GM12891 (cell line): ENCODE results near the gene GFRA1.

Source experiments
- DNase-seq: peaks from one replicate; pipeline ENCODE4 v3.0.0; 2011; ENCODE audit warnings: low spot score; ENCODE audit not compliant: insufficient read length
- FAIRE-seq: peaks from 2 replicates; lab custom pipeline; 2011; peaks lifted over from hg19 to GRCh38; lab: Jason Lieb, UNC
- PAX5 ChIP-seq: IDR thresholded peaks from 2 replicates; pipeline ENCODE4 v1.6.1; 2011; ENCODE audit warnings: low read length, moderate library complexity, mild to moderate bottlenecking; ENCODE audit not compliant: insufficient read depth, severe bottlenecking
- POLR2A ChIP-seq: IDR thresholded peaks from 2 replicates; pipeline ENCODE4 v1.6.1; 2011; ENCODE audit warnings: low read depth, low read length, control low read depth
- POLR2AphosphoS5 ChIP-seq: IDR thresholded peaks from 2 replicates; pipeline ENCODE4 v1.6.1; 2011; ENCODE audit warnings: low read depth, low read length, control low read depth
- POU2F2 ChIP-seq: IDR thresholded peaks from 2 replicates; pipeline ENCODE4 v1.6.1; 2011; ENCODE audit warnings: low read depth, mild to moderate bottlenecking, control low read depth, low read length, moderate library complexity
- SPI1 ChIP-seq: IDR thresholded peaks from 2 replicates; pipeline ENCODE4 v1.6.1; 2011; ENCODE audit warnings: low read depth, low read length, control low read depth
- TAF1 ChIP-seq: IDR thresholded peaks from 2 replicates; pipeline ENCODE4 v1.6.1; 2011; ENCODE audit warnings: low read depth, low read length, control low read depth

The GFRA1 gene

DNA sequence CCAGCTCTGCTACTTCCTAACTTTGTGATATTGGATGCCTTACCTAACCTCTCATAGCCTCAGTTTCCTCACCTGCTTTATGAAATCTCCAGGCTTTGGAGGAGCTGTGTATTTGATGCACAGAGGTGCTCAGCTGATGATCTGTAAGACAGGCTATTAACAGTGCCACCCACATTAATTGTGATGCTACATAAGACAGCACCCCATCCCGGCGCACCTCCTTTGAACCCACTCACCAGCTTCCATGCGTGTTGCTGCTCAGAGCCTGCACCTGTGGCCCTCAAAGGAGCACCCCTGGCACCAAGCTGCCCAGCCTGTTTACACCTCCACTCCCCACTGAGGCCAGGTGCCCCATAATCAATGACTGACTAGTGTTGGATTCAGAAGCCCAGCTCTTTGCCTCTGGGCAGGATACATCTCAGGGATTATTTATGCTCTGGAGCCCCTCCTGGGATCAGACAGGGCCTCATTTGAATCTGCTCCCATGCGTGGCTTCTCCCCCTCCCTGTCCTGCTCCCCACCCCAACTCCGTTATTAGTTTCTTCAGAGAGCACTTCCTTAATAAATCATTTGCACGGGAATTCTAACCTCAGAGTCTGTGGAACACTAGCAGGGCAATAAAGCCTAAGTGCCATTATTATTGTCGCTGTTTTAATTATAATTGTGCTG, 87.7 kb downstream of the GFRA1 start:
- no peak for DNase-seq
- no peak for FAIRE-seq
- TF ChIP-seq POLR2A = no peak
- no peak for TF ChIP-seq PAX5
- no peak for TF ChIP-seq TAF1
- no peak for TF ChIP-seq POLR2AphosphoS5
- no peak for TF ChIP-seq SPI1
- no peak for TF ChIP-seq POU2F2

DNA sequence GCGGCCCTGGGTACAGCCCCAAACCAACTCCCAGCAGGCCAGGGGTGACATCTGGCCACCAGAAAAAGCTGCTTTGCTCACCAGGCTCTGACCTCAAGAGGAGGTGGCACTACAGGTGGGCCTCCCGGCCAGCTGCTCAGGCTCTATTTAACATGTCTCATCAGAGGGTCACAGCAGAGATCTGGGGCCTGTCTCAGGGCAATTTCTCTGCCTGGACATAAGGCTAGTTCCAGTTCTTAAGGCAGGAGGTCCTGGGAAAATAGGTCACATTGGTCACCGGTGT, 88.6 kb downstream of the GFRA1 start:
- TF ChIP-seq PAX5 = no peak
- DNase-seq (no peak), FAIRE-seq (no peak)

DNA sequence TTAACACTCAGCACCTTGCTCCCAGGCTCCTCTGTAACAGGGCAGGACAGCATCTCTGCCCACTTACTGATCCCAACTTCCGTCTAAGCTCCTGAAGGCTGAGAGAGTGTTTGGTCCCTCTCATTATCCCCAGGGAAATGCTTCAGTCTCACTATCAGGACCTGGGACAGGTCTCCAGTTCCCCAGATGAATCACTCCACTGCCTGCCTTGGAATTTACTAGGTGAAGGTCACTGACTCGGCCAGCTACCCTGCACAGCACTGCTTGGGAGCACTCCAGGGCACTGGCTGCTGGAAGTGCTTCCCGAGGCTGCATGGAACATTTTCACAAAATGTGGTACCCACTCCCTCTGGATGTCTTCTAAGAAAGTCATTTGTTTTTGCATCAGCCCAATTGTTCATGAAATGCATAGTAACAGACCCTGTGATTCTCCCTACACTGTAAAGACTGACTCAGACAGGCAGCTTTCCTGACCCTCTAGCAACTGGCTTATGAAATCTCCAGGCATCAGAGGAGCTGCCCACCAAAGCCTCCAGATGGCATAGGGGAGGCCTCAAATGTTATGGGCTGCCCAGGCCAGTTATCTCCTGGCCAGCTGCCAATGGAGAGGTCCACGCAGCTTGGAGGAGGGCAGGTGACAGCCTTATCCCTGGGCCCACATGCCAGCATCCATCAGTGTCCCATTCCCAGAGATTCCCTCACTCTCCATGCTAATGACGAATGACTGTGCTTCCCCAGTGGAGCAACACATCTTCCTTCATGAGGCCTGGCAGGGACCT, 89.1 kb downstream of the GFRA1 start:
- DNase-seq (no peak), FAIRE-seq (no peak)
- TF ChIP-seq POLR2AphosphoS5 = no peak
- TF ChIP-seq POU2F2 = no peak
- no peak for TF ChIP-seq PAX5
- no peak for TF ChIP-seq SPI1
- TF ChIP-seq POLR2A = no peak
- no peak for TF ChIP-seq TAF1

DNA sequence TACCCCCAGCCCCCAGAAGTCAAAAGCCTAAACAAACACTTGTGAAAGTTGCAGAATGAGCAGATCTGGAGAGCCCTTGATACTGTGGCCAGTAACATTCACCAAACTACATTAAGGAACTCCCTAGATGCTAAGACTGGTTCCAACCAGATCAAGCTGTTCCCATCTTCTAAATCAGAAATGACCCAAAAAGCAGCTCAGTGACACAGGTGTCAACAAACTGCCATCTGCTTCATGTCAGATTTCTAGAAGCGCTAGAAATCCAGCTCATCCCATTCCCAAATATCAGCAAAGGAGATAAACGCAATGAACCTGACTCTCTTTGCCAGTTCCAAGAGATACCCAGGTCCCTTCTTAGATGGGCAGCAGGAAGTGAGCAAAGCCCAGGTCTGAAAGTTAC, 90.6 kb downstream of the GFRA1 start:
- FAIRE-seq (no peak), DNase-seq (no peak)
- TF ChIP-seq PAX5 = no peak

DNA sequence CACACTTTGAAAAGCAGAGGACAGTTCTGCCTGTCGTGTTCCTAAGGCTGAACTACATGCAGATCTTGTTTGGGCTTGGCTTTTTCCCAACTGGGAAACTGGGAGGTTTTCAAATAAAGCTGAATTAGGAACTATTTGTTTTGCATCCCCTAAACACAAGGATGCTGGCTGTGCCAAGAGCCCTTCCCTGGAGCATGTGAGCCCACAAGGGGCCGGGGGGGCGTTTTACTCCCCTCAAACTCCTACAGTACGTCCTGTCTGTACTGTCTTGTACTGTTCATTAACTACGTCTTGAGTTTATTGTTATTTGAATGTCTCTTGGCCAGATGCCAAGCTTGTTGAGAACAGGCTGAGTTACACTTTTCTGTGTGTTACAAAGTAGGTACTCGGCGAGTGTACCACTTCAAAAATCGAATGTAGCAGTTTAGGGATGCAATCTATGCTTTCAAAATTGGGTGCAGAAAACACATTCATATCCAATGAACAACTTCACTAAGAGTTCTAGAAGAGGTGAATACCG, 94.9 kb downstream of the GFRA1 start:
- DNase-seq (no peak), FAIRE-seq (no peak)
- TF ChIP-seq POLR2A (no peak), SPI1 (no peak), TAF1 (no peak), POLR2AphosphoS5 (no peak), POU2F2 (no peak), PAX5 (no peak)

DNA sequence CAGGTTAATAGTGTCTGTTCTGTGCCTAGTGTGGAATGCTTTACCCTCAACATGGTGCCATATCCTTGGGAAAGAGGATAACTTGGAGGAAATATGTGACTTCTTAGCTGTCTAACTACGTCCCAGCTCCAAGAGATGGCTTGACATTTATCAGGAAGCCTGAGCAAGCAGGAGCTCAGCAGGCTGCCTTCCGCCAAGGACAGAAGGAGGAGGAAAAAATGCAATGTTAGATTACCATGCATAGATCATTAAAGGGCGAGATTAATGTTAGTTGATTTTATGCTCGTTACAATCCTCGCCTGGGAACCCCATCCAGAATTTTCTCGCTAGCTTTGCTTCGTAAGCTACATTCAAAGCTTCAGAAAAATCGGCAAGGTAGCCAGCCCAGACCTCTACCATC, 97.8 kb downstream of the GFRA1 start:
- TF ChIP-seq TAF1 (no peak), PAX5 (no peak)
- DNase-seq (no peak), FAIRE-seq (no peak)

DNA sequence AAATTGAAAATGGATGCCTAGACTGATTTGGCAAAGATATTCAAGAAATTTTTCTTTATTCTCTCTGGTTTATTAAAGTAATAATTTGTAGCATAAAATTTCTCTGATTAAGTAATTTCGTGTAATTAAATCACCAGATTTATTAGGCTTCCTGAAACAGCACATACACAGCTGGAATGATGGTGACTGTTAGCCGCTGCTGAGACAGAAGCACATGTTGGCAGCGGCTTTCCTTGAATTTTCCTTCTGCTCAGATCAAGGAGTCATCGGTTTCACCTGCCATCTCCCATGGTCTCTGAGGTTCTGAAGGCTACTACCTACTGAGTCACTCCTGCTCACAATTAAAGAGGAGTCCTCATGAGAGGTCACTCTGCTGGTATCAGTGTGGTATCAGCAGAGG, 101.5 kb downstream of the GFRA1 start:
- TF ChIP-seq TAF1 (no peak), POU2F2 (no peak), POLR2AphosphoS5 (no peak), PAX5 (no peak), SPI1 (no peak), POLR2A (no peak)
- no peak for FAIRE-seq
- DNase-seq = no peak

DNA sequence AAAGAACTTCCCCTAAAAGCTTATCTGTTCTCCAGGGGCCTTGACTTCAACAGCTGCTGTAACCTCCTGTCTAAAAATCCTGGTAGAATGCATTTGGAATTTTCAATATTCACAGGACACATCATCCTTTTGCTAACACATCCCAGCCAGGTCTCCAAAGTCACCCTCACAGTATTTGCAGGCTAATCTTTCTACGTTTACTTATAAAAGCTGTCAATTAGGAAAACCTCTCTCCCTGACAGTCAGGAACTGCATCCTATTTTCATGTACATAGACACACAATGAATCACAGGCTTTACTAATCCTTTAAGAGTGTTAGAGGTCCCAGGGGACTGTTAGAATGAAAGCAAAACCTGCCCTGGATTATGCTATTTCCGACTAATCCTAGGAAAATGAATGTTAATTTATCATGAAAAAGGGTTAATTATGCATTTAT, 102.2 kb downstream of the GFRA1 start:
- DNase-seq (no peak), FAIRE-seq (no peak)
- TF ChIP-seq SPI1 (no peak), POLR2A (no peak), POLR2AphosphoS5 (no peak), TAF1 (no peak)

DNA sequence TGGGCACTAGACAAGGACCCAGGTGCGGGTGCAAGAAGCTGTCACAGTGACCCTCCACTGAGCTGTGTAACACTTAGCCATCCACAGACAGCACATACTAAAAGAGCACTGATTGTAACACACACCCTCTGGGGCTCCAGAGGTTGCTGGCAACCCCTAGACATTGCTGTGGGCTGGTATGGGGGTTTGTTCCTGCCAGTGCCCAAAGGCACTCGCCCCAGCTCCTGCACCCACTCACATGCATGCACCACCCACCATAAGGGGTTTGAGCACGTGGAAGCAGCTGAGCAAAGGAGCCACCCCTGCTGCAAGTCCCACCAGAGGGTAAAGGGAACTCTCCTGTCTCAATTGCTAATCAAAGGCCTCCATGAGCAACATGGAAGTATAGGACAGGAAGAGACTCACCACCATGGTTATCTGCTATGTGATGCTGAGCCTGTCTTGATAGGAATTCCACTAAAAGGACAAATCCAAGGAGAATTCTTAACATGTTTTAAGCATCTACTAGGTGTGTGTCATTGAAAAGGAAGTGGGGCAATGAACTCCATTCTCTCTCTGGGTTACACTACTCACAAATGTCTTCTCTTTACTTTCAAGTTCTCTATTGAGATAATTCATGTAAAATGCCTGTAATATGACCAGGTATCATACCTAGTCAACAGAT, 103.1 kb downstream of the GFRA1 start:
- TF ChIP-seq POU2F2 (no peak), POLR2A (no peak), SPI1 (no peak), POLR2AphosphoS5 (no peak), TAF1 (no peak), PAX5 (no peak)
- DNase-seq (no peak), FAIRE-seq (no peak)

DNA sequence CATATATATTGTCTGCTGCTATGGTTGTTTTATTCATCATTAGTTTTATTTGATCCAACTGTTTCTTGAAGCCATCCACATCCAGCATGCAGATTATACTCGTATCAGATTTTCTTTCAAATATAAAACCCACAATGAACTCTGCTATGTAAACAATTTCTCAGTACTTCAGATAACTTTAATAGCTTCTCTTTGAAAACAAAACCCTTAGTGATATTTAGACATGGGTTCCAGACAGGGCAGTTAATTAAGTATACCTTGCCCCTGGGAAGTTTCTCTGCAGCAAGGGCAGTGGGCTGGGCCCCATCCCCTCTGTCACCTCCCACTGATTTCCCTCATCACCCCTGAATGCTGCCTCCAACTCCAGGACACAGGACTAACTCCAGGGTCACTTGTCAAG, 104.3 kb downstream of the GFRA1 start:
- no peak for FAIRE-seq
- TF ChIP-seq POU2F2 = no peak
- TF ChIP-seq POLR2A = no peak
- no peak for TF ChIP-seq PAX5
- no peak for TF ChIP-seq POLR2AphosphoS5
- TF ChIP-seq SPI1 = no peak
- DNase-seq = no peak
